ENCODE measurements around the gene KRTAP12-1. TPM values are rescaled to one million over a fixed set of nuclear protein-coding genes. Genes with fewer than 3 reads are reported as not detected.

The KRTAP12-1 gene
- not detected in 2 replicates for total RNA-seq

DNA sequence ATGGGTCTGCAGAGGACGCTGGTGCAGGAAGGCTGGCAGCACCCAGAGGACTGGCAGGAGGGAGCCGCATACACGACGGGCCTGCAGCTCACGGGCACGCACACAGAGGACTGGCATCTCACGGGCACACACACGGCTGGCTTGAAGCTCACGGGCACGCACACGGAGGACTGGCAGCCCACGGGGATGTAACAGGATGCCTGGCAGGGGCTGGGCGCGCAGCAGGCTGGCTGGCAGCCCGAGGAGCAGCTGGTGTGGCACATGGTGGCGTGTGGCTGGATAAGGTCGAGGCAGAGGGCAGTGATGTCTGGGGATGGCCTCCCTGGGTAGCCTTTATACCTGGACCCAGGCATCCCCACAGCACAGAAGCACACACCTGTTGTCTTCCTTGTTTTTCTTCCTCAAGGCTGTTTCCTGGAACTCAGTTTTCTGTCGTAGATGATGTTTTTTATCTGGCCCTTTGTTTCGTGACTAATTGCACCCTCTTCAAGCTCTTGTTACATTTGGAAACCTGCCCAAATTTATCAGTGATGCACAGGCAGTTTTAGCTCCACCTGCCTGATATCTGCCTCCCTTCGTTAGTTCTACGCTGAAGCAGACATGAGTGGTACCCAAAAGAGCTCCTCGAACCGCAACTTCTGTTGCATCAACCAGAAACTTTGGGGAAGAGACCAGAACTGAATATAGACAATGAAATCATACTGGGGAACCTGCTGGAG lies at the start of gene KRTAP12-1:
Gene KRTAP12-1, minus strand, starts transcription at position 303 of the 719 bp plus-strand sequence. Its CDS starts 40 bp downstream, at position 263.
- no peak for DNase-seq (ENCODE audit: low read depth)
- H3K4me3 ChIP-seq (ENCODE audit: low read depth, low read length): no peak within 1 kb of the TSS
- H3K27me3 ChIP-seq (ENCODE audit: control insufficient read depth, insufficient read depth, low read length): peaks cover 7% of the 10 kb centered on the region
- no peaks in the 10 kb centered on the region for H3K36me3 ChIP-seq (ENCODE audit: control insufficient read depth, insufficient read depth, low read length)
- no peak for TF ChIP-seq CTCF (IDR thresholded peaks at IDR 0.05; ENCODE audit: insufficient read depth, low read length, poor library complexity, severe bottlenecking)

DNA sequence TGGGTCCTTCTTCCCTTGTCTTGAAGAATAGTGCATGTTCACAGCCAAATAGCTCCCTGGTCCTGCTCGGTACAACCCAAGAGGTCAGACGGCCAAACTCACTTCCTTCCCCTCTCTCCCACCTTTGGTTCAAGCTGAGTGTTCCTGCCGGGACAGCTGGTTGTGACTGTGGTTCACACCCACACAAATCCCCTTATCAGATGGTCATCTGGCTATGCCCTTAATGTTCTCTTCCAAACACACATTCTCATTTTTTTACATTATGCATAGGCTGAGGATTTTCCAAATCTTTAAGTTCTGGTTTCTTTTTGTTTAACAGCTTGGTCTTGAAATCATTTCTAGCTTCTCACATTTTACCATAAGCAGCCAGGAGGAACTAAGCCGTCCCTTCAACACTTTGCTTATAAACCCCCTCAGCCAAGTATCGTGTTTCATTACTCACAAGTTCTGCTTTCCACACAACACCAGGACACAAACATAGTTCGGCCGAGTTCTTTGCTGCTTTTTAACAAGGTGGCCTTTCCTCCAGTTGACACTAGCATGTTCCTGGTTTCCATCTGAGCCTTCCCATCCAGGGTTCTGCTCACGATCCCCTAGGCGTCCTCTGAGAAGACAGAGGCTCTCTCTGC lies 49.1 kb upstream of the KRTAP12-1 start:
- no peak for DNase-seq (ENCODE audit: low read depth)
- TF ChIP-seq CTCF (IDR thresholded peaks at IDR 0.05; ENCODE audit: insufficient read depth, low read length, poor library complexity, severe bottlenecking): no peak
- H3K27me3 ChIP-seq (ENCODE audit: control insufficient read depth, insufficient read depth, low read length): no peaks in the 10 kb centered on the region
- no peaks in the 10 kb centered on the region for H3K36me3 ChIP-seq (ENCODE audit: control insufficient read depth, insufficient read depth, low read length)
- no peak overlapping the region for H3K4me3 ChIP-seq (ENCODE audit: low read depth, low read length)

- H3K27me3 ChIP-seq (ENCODE audit: control insufficient read depth, insufficient read depth, low read length): peaks cover 7% of the 10 kb centered on the region
- no peak for TF ChIP-seq CTCF (IDR thresholded peaks at IDR 0.05; ENCODE audit: insufficient read depth, low read length, poor library complexity, severe bottlenecking)
- DNase-seq (ENCODE audit: low read depth): no peak
Observed at GRCh38 chr21:44730028-44730395, 48.0 kb upstream of the KRTAP12-1 start.

DNA sequence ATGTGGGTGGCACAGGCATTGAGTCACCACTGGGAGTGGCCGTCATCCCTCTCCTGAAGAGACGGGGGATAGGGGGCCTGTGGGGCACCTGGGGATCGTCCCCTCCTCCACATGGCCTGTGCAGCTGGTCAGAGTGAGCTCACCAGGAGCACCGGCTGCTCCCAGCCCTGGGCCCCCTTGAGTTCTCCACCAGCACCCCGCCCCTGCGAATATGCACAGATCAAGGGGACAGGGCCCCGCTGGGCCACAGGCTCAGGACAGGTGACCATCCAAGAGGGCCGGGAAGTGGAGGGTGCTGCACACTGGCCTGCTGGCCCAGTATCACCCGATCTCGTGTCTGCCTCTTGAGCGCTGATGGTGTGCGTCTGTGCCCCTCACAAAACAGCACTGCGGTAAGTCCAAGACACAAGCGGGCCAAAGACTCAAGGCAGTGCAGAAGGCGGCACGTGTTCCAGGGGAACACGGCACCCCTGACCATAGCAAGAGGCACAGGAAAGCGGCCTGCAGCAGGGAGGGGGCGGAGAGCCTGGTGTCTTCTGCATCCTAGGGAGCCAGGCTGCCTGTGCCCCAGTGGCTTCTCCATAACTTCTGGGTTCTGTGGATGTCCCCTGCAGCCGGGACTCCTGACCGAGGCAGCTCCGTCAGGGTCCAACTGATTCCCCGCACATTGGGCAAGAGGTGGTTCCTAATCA lies 47.5 kb upstream of the KRTAP12-1 start:
- Histone ChIP-seq H3K27me3 (ENCODE audit: control insufficient read depth, insufficient read depth, low read length) (peaks cover 10% of the 10 kb centered on the region), H3K4me3 (ENCODE audit: low read depth, low read length) (no peak overlapping the region), H3K36me3 (ENCODE audit: control insufficient read depth, insufficient read depth, low read length) (no peaks in the 10 kb centered on the region)
- no peak for TF ChIP-seq CTCF (IDR thresholded peaks at IDR 0.05; ENCODE audit: insufficient read depth, low read length, poor library complexity, severe bottlenecking)
- DNase-seq (ENCODE audit: low read depth): no peak

More at GRCh38 chr21:44730028-44730395, 48.0 kb upstream of the KRTAP12-1 start:
- no peak overlapping the region for H3K4me3 ChIP-seq (ENCODE audit: low read depth, low read length)
- no peaks in the 10 kb centered on the region for H3K36me3 ChIP-seq (ENCODE audit: control insufficient read depth, insufficient read depth, low read length)

DNA sequence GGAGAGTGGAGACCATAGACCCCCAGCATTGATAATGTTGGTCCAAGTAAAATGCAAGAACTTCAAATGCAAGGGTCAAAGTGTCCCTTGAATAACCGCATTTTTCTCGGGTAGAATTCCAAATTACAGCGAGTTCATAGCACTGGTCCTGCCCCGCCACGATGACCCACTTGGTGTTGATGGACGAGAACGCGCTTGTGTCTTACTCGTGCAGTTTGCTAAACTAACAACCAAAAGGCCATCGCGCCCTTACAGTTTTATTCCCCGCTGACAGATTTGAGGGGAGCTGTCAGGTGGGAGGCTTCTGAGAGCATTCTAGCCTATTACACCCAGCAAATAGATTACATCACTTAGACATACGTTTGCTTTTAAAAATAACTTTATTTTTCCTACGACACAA lies 46.8 kb upstream of the KRTAP12-1 start:
- Histone ChIP-seq H3K27me3 (ENCODE audit: control insufficient read depth, insufficient read depth, low read length) (peaks cover 16% of the 10 kb centered on the region), H3K4me3 (ENCODE audit: low read depth, low read length) (no peak overlapping the region), H3K36me3 (ENCODE audit: control insufficient read depth, insufficient read depth, low read length) (no peaks in the 10 kb centered on the region)
- TF ChIP-seq CTCF (IDR thresholded peaks at IDR 0.05; ENCODE audit: insufficient read depth, low read length, poor library complexity, severe bottlenecking): no peak
- DNase-seq (ENCODE audit: low read depth): no peak

Measured in kidney epithelial cell (primary cell).